SK-N-SH treated with all-trans-retinoic acid at 6 μM for 48 hours (cell line): ENCODE measurements around the gene GLA.

Source experiments
- ATAC-seq: fragments of 200-7000 bp; cut with Tn5 transposase; 3 replicates; pipeline ENCODE4 v1.9.1; 2020; ENCODE audit warnings: mild to moderate bottlenecking, moderate library complexity
- ARNTL ChIP-seq: fragments of 450-650 bp; formaldehyde crosslinking; IDR thresholded peaks from 2 replicates; pipeline ENCODE4 v1.5.0; 2020; ENCODE audit warnings: low read depth, mild to moderate bottlenecking, moderate library complexity, borderline replicate concordance
- BACH2 ChIP-seq: fragments of 250-450 bp; sonication (Bioruptor Pico); IDR thresholded peaks from 2 replicates; pipeline ENCODE4 v1.9.0; 2021; ENCODE audit warnings: mild to moderate bottlenecking, borderline replicate concordance
- ESRRG ChIP-seq: fragments of 250-450 bp; sonication (Bioruptor Pico); IDR thresholded peaks from 2 replicates; pipeline ENCODE4 v1.6.1; 2021; ENCODE audit warnings: mild to moderate bottlenecking
- GLIS3 ChIP-seq: fragments of 250-450 bp; sonication (Bioruptor Pico); IDR thresholded peaks from 2 replicates; pipeline ENCODE4 v1.5.0; 2020; ENCODE audit warnings: mild to moderate bottlenecking, moderate library complexity
- ISL1 ChIP-seq: fragments of 250-450 bp; sonication (Bioruptor Pico); IDR thresholded peaks from 2 replicates; pipeline ENCODE4 v2.1.2; 2022; ENCODE audit warnings: mild to moderate bottlenecking, moderate library complexity
- OSR1 ChIP-seq: fragments of 250-450 bp; sonication (Bioruptor Pico); IDR thresholded peaks from 2 replicates; pipeline ENCODE4 v1.8.0; 2022; ENCODE audit warnings: moderate library complexity, mild to moderate bottlenecking, inconsistent platforms
- PPARA ChIP-seq: fragments of 250-450 bp; sonication (Bioruptor Pico); IDR thresholded peaks from 2 replicates; pipeline ENCODE4 v1.5.0; 2020; ENCODE audit warnings: mild to moderate bottlenecking, borderline replicate concordance
- RARB ChIP-seq: fragments of 250-450 bp; sonication (Bioruptor Pico); IDR thresholded peaks from 2 replicates; pipeline ENCODE4 v1.8.0; 2021; ENCODE audit warnings: mild to moderate bottlenecking, moderate library complexity
- SNAI2 ChIP-seq: fragments of 250-450 bp; sonication (Bioruptor Pico); IDR thresholded peaks from 2 replicates; pipeline ENCODE4 v1.5.0; 2020; ENCODE audit warnings: mild to moderate bottlenecking, moderate library complexity
- TCF4 ChIP-seq: fragments of 250-450 bp; sonication (Bioruptor Pico); IDR thresholded peaks from 2 replicates; pipeline ENCODE4 v1.8.0; 2021; ENCODE audit warnings: mild to moderate bottlenecking, moderate library complexity, borderline replicate concordance
- TOX ChIP-seq: fragments of 250-450 bp; sonication (Bioruptor Pico); IDR thresholded peaks from 2 replicates; pipeline ENCODE4 v1.8.0; 2021; ENCODE audit warnings: mild to moderate bottlenecking, moderate library complexity, borderline replicate concordance
- ZFP3 ChIP-seq: fragments of 250-450 bp; sonication (Bioruptor Pico); IDR thresholded peaks from 2 replicates; pipeline ENCODE4 v1.5.0; 2020; ENCODE audit warnings: mild to moderate bottlenecking, moderate library complexity
- ZFP30 ChIP-seq: fragments of 450-650 bp; formaldehyde crosslinking; IDR thresholded peaks from 2 replicates; pipeline ENCODE4 v1.5.0; 2022; ENCODE audit warnings: mild to moderate bottlenecking, moderate library complexity
- ZNF565 ChIP-seq: fragments of 450-650 bp; formaldehyde crosslinking; conservative IDR thresholded peaks from 2 replicates; pipeline ENCODE4 v1.5.0; 2020; ENCODE audit warnings: low read depth, mild to moderate bottlenecking, moderate library complexity
- ZNF70 ChIP-seq: fragments of 450-650 bp; formaldehyde crosslinking; IDR thresholded peaks from 2 replicates; pipeline ENCODE4 v1.5.0; 2020; ENCODE audit warnings: mild to moderate bottlenecking, moderate library complexity
- ZNF8 ChIP-seq: fragments of 450-650 bp; formaldehyde crosslinking; IDR thresholded peaks from 2 replicates; pipeline ENCODE4 v1.5.0; 2020; ENCODE audit warnings: mild to moderate bottlenecking, moderate library complexity
- TF ChIP-seq, protein P1 (sequence below): fragments of 250-450 bp; sonication (Bioruptor Pico); IDR thresholded peaks from 2 replicates; pipeline ENCODE4 v1.5.1; 2021; ENCODE audit warnings: mild to moderate bottlenecking, moderate library complexity
- TF ChIP-seq, protein P2 (sequence below): fragments of 250-450 bp; sonication (Bioruptor Pico); IDR thresholded peaks from 2 replicates; pipeline ENCODE4 v1.5.1; 2020; ENCODE audit warnings: low read depth, mild to moderate bottlenecking, moderate library complexity
- TF ChIP-seq, protein P3 (sequence below): fragments of 250-450 bp; sonication (Bioruptor Pico); IDR thresholded peaks from 2 replicates; pipeline ENCODE4 v1.8.0; 2021; ENCODE audit warnings: low read depth, mild to moderate bottlenecking, moderate library complexity, borderline replicate concordance
- TF ChIP-seq, protein P4 (sequence below): fragments of 250-450 bp; sonication (Bioruptor Pico); IDR thresholded peaks from 2 replicates; pipeline ENCODE4 v1.5.0; 2020; ENCODE audit warnings: mild to moderate bottlenecking, moderate library complexity

The GLA gene

DNA sequence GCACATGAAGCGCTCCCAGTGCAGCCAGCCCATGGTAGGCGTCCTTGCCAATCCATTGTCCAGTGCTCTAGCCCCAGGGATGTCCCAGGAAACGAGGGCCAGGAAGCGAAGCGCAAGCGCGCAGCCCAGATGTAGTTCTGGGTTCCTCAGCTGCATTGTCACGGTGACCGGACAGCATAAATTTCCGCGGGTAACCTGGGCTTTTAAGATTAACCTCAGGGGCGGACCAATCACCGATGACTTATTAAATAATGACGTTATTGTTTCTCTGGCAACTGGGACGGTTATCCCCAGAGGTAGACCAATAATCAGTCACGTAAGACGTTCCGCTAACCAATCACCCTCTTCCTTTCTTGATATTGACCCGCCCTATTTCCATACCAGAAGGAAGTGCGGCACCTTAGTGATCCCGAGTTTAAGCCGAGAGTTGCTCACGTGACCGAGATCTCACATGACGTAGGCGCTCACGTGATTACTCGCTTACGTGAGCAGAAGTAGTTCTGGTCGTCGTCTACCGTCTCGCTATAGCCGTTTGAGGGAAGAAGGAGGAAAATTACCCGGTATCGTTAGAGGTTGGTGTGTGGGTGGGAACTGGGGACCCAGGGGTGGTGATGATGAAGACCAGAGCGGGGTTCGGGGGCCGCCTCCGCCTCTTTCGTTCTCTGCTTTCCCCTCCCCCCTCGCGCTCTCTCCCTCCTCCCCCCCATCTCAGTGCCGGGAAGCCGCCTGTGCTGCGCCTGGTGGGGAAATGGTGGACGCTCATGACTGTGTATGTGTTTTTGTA is at the start of gene GLA, which contains the start of gene HNRNPH2:
Gene GLA (minus strand): TSS at position 178 of the 784 bp plus-strand sequence. CDS start 22 bp downstream, at position 156.
Gene HNRNPH2 (plus strand): TSS at position 475 of the 784 bp plus-strand sequence. CDS start 3,767 bp downstream, outside the sequence.
- TF ChIP-seq, protein P1, sequence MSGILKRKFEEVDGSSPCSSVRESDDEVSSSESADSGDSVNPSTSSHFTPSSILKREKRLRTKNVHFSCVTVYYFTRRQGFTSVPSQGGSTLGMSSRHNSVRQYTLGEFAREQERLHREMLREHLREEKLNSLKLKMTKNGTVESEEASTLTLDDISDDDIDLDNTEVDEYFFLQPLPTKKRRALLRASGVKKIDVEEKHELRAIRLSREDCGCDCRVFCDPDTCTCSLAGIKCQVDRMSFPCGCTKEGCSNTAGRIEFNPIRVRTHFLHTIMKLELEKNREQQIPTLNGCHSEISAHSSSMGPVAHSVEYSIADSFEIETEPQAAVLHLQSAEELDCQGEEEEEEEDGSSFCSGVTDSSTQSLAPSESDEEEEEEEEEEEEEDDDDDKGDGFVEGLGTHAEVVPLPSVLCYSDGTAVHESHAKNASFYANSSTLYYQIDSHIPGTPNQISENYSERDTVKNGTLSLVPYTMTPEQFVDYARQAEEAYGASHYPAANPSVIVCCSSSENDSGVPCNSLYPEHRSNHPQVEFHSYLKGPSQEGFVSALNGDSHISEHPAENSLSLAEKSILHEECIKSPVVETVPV (CRISPR knock-in tag) = no peak
- no peak for TF ChIP-seq SNAI2 (CRISPR knock-in tag)
- TF ChIP-seq RARB = no peak
- TF ChIP-seq ZNF8 (CRISPR knock-in tag) = no peak
- no peak for TF ChIP-seq ZNF565 (CRISPR knock-in tag)
- TF ChIP-seq TCF4 (CRISPR knock-in tag) = no peak
- no peak for TF ChIP-seq TOX (CRISPR knock-in tag)
- TF ChIP-seq ARNTL (CRISPR knock-in tag) = no peak
- TF ChIP-seq ZNF70 (CRISPR knock-in tag) = no peak
- peak; percentile 95 for ATAC-seq

DNA sequence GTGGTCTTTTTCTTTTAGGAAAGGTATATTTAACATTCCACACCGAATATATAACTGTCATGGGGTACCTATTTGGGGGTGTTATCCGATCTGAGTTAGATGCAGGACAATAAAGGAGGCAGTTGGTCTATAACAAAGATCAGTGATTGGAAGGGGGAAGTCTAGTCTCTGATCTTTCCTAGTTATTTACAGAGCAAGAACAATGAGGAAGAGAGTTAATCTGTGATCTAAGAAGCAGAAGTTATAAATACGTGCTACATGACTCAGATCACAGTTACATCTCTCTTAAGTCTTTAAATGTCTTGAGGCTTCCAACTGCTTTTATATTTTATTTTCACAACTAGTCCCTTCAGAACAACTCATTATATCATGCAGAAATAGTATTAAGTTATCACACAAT is 44.3 kb upstream of the GLA start:
- TF ChIP-seq BACH2 (CRISPR knock-in tag) (no peak), ISL1 (CRISPR knock-in tag) (no peak), TOX (CRISPR knock-in tag) (no peak), ZNF8 (CRISPR knock-in tag) (no peak), GLIS3 (no peak), ESRRG (CRISPR knock-in tag) (no peak), ZFP3 (CRISPR knock-in tag) (no peak), ARNTL (CRISPR knock-in tag) (no peak), TCF4 (CRISPR knock-in tag) (no peak), PPARA (CRISPR knock-in tag) (no peak), OSR1 (CRISPR knock-in tag) (no peak), RARB (no peak), ZNF565 (CRISPR knock-in tag) (no peak), ZFP30 (CRISPR knock-in tag) (no peak), ZNF70 (CRISPR knock-in tag) (no peak)
- TF ChIP-seq, protein P2, sequence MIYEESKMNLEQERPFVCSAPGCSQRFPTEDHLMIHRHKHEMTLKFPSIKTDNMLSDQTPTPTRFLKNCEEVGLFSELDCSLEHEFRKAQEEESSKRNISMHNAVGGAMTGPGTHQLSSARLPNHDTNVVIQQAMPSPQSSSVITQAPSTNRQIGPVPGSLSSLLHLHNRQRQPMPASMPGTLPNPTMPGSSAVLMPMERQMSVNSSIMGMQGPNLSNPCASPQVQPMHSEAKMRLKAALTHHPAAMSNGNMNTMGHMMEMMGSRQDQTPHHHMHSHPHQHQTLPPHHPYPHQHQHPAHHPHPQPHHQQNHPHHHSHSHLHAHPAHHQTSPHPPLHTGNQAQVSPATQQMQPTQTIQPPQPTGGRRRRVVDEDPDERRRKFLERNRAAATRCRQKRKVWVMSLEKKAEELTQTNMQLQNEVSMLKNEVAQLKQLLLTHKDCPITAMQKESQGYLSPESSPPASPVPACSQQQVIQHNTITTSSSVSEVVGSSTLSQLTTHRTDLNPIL = no peak
- TF ChIP-seq, protein P3, sequence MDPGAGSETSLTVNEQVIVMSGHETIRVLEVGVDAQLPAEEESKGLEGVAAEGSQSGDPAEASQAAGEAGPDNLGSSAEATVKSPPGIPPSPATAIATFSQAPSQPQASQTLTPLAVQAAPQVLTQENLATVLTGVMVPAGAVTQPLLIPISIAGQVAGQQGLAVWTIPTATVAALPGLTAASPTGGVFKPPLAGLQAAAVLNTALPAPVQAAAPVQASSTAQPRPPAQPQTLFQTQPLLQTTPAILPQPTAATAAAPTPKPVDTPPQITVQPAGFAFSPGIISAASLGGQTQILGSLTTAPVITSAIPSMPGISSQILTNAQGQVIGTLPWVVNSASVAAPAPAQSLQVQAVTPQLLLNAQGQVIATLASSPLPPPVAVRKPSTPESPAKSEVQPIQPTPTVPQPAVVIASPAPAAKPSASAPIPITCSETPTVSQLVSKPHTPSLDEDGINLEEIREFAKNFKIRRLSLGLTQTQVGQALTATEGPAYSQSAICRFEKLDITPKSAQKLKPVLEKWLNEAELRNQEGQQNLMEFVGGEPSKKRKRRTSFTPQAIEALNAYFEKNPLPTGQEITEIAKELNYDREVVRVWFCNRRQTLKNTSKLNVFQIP (CRISPR knock-in tag) = no peak
- TF ChIP-seq, protein P4, sequence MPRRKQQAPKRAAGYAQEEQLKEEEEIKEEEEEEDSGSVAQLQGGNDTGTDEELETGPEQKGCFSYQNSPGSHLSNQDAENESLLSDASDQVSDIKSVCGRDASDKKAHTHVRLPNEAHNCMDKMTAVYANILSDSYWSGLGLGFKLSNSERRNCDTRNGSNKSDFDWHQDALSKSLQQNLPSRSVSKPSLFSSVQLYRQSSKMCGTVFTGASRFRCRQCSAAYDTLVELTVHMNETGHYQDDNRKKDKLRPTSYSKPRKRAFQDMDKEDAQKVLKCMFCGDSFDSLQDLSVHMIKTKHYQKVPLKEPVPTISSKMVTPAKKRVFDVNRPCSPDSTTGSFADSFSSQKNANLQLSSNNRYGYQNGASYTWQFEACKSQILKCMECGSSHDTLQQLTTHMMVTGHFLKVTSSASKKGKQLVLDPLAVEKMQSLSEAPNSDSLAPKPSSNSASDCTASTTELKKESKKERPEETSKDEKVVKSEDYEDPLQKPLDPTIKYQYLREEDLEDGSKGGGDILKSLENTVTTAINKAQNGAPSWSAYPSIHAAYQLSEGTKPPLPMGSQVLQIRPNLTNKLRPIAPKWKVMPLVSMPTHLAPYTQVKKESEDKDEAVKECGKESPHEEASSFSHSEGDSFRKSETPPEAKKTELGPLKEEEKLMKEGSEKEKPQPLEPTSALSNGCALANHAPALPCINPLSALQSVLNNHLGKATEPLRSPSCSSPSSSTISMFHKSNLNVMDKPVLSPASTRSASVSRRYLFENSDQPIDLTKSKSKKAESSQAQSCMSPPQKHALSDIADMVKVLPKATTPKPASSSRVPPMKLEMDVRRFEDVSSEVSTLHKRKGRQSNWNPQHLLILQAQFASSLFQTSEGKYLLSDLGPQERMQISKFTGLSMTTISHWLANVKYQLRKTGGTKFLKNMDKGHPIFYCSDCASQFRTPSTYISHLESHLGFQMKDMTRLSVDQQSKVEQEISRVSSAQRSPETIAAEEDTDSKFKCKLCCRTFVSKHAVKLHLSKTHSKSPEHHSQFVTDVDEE (CRISPR knock-in tag) = no peak
- TF ChIP-seq, protein P1 (CRISPR knock-in tag) = no peak
- no peak for ATAC-seq

DNA sequence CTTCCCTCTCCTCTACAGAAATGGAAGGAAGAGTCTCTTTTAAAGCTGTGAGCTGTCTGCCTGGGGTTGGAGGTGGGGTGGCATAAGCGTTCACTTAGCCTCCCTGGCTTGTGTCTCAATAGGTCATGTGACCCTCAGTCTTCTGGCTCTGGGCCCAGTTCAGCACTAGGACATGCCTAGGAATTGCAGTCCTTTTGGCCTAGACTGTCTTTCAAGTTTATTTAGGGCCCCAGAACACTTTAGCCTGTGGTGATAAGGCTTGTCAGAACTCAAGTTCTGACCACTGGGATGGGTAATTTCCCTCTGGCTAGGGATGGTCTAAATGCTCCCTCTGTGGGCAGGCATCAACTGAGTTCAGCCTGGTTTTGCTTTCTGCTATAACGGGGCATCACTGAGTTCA is 43.2 kb upstream of the GLA start:
- no peak for TF ChIP-seq ZNF70 (CRISPR knock-in tag)
- peak; percentile 65 for ATAC-seq
